Endothelial cell of umbilical vein (primary cell): ENCODE data around the gene NBPF15. TPM values are rescaled to one million over a fixed set of nuclear protein-coding genes. Genes with fewer than 3 reads are reported as not detected.
"Not testable (repeated sequence)": the region's sequence is repeated elsewhere in the genome, so short reads cannot be mapped to it uniquely, and the experiment has no call there.

Experiments used
- Bru-seq: library from RNA; stranded (reverse); fragments of 400-500 nt; gene quantifications from one replicate; lab custom pipeline; 2021; lab: Mats Ljungman, UMichigan
- BruChase-seq, 2 experiments: library from RNA; stranded (reverse); fragments of 400-500 nt; gene quantifications; one replicate each; lab custom pipeline; 2021; lab: Mats Ljungman, UMichigan
- BruUV-seq: library from RNA; stranded (reverse); fragments of 400-500 nt; replicated peaks from 2 replicates; lab custom pipeline; 2021; lab: Mats Ljungman, UMichigan
- CTCF ChIA-PET: fragments of 300-600, 350-600 bp; sonication (Branson Sonifier 250); formaldehyde crosslinking; loops from one replicate; lab custom pipeline; 2021; ENCODE audit warnings: antibody characterized with exemption, inconsistent platforms; lab: Charles Lee
- POLR2A ChIA-PET: fragments of 300-600, 350-600 bp; sonication (Branson Sonifier 250); formaldehyde crosslinking; loops from one replicate; lab custom pipeline; 2021; ENCODE audit warnings: antibody characterized with exemption, inconsistent platforms; lab: Charles Lee
- DNase-seq: peaks from one replicate; pipeline ENCODE4 v3.0.0-alpha.2; 2011; ENCODE audit warnings: low read depth, low spot score
- FAIRE-seq: peaks from 2 replicates; lab custom pipeline; 2011; peaks lifted over from hg19 to GRCh38; lab: Jason Lieb, UNC
- H2AFZ ChIP-seq: 2 replicates; pipeline ENCODE4 v1.6.0; 2012; ENCODE audit warnings: low read depth, low read length, control low read depth, inconsistent platforms
- H3K27ac ChIP-seq: 2 replicates; pipeline ENCODE4 v1.5.1; 2011; ENCODE audit warnings: low read depth, mild to moderate bottlenecking, control low read depth, low read length, moderate library complexity; ENCODE audit not compliant: insufficient read depth
- H3K27me3 ChIP-seq, 2 experiments: 2 replicates each; pipeline versions ENCODE4 v1.6.0 to v1.6.1; 2011; ENCODE audit warnings: low read length in 2 of 2, mixed read lengths in 1 of 2; ENCODE audit not compliant: control insufficient read depth in 2 of 2, insufficient read depth in 2 of 2
- H3K36me3 ChIP-seq, 2 experiments: 2 replicates in 1 of 2; 3 replicates in 1 of 2; pipeline ENCODE4 v1.5.1; 2011; ENCODE audit warnings: low read length in 2 of 2, mild to moderate bottlenecking in 1 of 2, moderate library complexity in 1 of 2; ENCODE audit not compliant: control insufficient read depth in 2 of 2, insufficient read depth in 2 of 2; ENCODE audit errors: extremely low read depth in 1 of 2
- H3K4me1 ChIP-seq: 3 replicates; pipeline ENCODE4 v1.5.1; 2011; ENCODE audit warnings: mild to moderate bottlenecking, low read length; ENCODE audit not compliant: control insufficient read depth, insufficient read depth; ENCODE audit errors: extremely low read depth
- H3K4me2 ChIP-seq: 2 replicates; pipeline ENCODE4 v1.6.1; 2011; ENCODE audit warnings: low read length, control low read depth, mixed read lengths; ENCODE audit not compliant: insufficient read depth
- H3K4me3 ChIP-seq, 3 experiments: fragments of 200-600 bp in 1 of 3; sonication (generic), shearing (Covaris generic) in 1 of 3; replicated peaks in 1 of 3; 2 replicates each; pipeline ENCODE4 v1.5.1; 2011 to 2016; ENCODE audit warnings: control low read depth in 3 of 3, low read length in 3 of 3, mild to moderate bottlenecking in 2 of 3, inconsistent platforms in 1 of 3, low read depth in 1 of 3, moderate library complexity in 1 of 3; ENCODE audit not compliant: insufficient read depth in 1 of 3
- H3K79me2 ChIP-seq: 2 replicates; pipeline ENCODE4 v1.6.0; 2012; ENCODE audit warnings: low read length, inconsistent platforms; ENCODE audit not compliant: control insufficient read depth, insufficient read depth
- H3K9ac ChIP-seq: replicated peaks from 2 replicates; pipeline ENCODE3; 2011; ENCODE audit warnings: low read length, control low read depth; ENCODE audit not compliant: insufficient read depth; ENCODE audit errors: extremely low read depth
- H3K9me1 ChIP-seq: replicated peaks from 3 replicates; pipeline ENCODE4 v1.6.0; 2011; ENCODE audit warnings: mild to moderate bottlenecking, low read length; ENCODE audit not compliant: control insufficient read depth, insufficient read depth; ENCODE audit errors: extremely low read depth
- H3K9me3 ChIP-seq: replicated peaks from 2 replicates; pipeline ENCODE4 v1.5.1; 2012; ENCODE audit warnings: low read length, inconsistent platforms; ENCODE audit not compliant: control insufficient read depth, insufficient read depth
- H4K20me1 ChIP-seq: replicated peaks from 2 replicates; pipeline ENCODE3; 2011; ENCODE audit warnings: mild to moderate bottlenecking, low read length; ENCODE audit not compliant: control insufficient read depth, insufficient read depth; ENCODE audit errors: extremely low read depth
- dilution Hi-C: fragments of 300-500 bp; cut with MboI; formaldehyde crosslinking; loops from one replicate; pipeline ENCODE4 v1.15.0; 2019; ENCODE audit warnings: low sequenced_read_pairs; ENCODE audit not compliant: extremely low pct_ligation_motif_present
- intact Hi-C: fragments of 100-400 bp; cut with micrococcal nuclease; formaldehyde crosslinking; loops from one replicate; pipeline ENCODE4 v1.10.0; 2022
- long read RNA-seq: library from polyadenylated mRNA; stranded (forward); transcript quantifications from one replicate; pipeline ENCODE4 v2.0.0, GENCODE V29; 2021
- polyA minus RNA-seq, 3 experiments: library from RNA; depleted of rRNA, polyadenylated mRNA; stranded (reverse); fragments of >200 nt; gene quantifications; 1 replicate in 1 of 3; 2 replicates in 2 of 3; pipeline ENCODE4 v1.2.3, GENCODE V29; 2011
- polyA plus RNA-seq, 4 experiments: library from polyadenylated mRNA; depleted of rRNA in 3 of 4; stranded (reverse) in 3 of 4; unstranded in 1 of 4; fragments of >200 nt; gene quantifications; 2 replicates each; pipeline versions ENCODE4 v1.2.1 to v1.2.3, GENCODE V29; 2011 to 2012; ENCODE audit warnings: missing spikeins in 1 of 4
- total RNA-seq: library from RNA; stranded (reverse); gene quantifications from 2 replicates; pipeline ENCODE4 v1.2.3, GENCODE V29; 2021

Gene NBPF15
- total RNA-seq: 66.5 and 66.8 TPM in 2 replicates
- 32.9 and 35.5 TPM in 2 replicates for polyA plus RNA-seq
- 16.0 and 19.6 TPM in 2 replicates for polyA plus RNA-seq (2011; cell fraction: cytosol; rRNA removed)
- 189 and 241 TPM in 2 replicates for polyA plus RNA-seq (2011; cell fraction: nucleus; rRNA removed)
- polyA plus RNA-seq (2012): 34.4 and 35.8 TPM in 2 replicates
- 70.1 and 78.5 TPM in 2 replicates for polyA minus RNA-seq
- 16.5 TPM for polyA minus RNA-seq (2011; cell fraction: cytosol; rRNA and poly(A)+ RNA removed)
- polyA minus RNA-seq (2011; cell fraction: nucleus; rRNA and poly(A)+ RNA removed): 80.2 and 104 TPM in 2 replicates
- Bru-seq, nascent RNA: percentile 81 among the genes with signal in this experiment
- percentile 91 among the genes with signal in this experiment for BruChase-seq, experiment 1, labeled RNA remaining after a 6-hour chase
- percentile 94 among the genes with signal in this experiment for BruChase-seq, experiment 2, labeled RNA remaining after a 2-hour chase
- long read RNA-seq, full-length matches to known transcripts: 2 of 52 reads
- long read RNA-seq, partial matches to known transcripts: 5 of 52 reads
- long read RNA-seq, other reads (novel, unspliced or antisense): 45 of 52 reads

- H4K20me1 ChIP-seq, H3K4me2 ChIP-seq, H3K9me3 ChIP-seq, H3K9ac ChIP-seq, intact Hi-C loops, H3K27ac ChIP-seq, CTCF ChIA-PET, H3K4me1 ChIP-seq, POLR2A ChIA-PET, H3K27me3 ChIP-seq, dilution Hi-C loops, H3K79me2 ChIP-seq, H3K36me3 ChIP-seq, H3K9me1 ChIP-seq: not testable (repeated sequence)
- DNase-seq (peak; percentile 36), FAIRE-seq (peak; percentile 73)
- BruUV-seq: TSS peak; percentile 78
- H2AFZ ChIP-seq: peak within 1 kb of the TSS; percentile 82
- H3K4me3 ChIP-seq: peak within 1 kb of the TSS; percentile 33 to 57 (median 48)
Measured at GRCh38 chr1:144461136-144461759, at the start of gene NBPF15. Gene NBPF15 (minus strand): TSS chr1:144461669. CDS start chr1:144440003, 21,666 bp downstream.

GRCh38 chr1:144496429-144496828 is 35.0 kb upstream of the NBPF15 start:
- H3K27ac ChIP-seq, H3K36me3 ChIP-seq, H3K27me3 ChIP-seq, dilution Hi-C loops, BruUV-seq, DNase-seq, CTCF ChIA-PET, POLR2A ChIA-PET, H3K4me3 ChIP-seq, H3K4me1 ChIP-seq, H4K20me1 ChIP-seq, H3K9me3 ChIP-seq, H3K4me2 ChIP-seq, H3K9me1 ChIP-seq, H2AFZ ChIP-seq, H3K9ac ChIP-seq, FAIRE-seq, intact Hi-C loops, H3K79me2 ChIP-seq: not testable (repeated sequence)

- H3K9me1 ChIP-seq, H2AFZ ChIP-seq, POLR2A ChIA-PET, BruUV-seq, H3K36me3 ChIP-seq, H3K9ac ChIP-seq, H3K27me3 ChIP-seq, H3K4me1 ChIP-seq, DNase-seq, H4K20me1 ChIP-seq, CTCF ChIA-PET, H3K27ac ChIP-seq, H3K79me2 ChIP-seq, dilution Hi-C loops, H3K4me2 ChIP-seq, H3K4me3 ChIP-seq, H3K9me3 ChIP-seq, intact Hi-C loops, FAIRE-seq: not testable (repeated sequence)
Measured at GRCh38 chr1:144494130-144494529, 32.7 kb upstream of the NBPF15 start.

GRCh38 chr1:144490394-144490793 is 28.9 kb upstream of the NBPF15 start:
- POLR2A ChIA-PET, H3K4me3 ChIP-seq, H3K9me1 ChIP-seq, H3K27me3 ChIP-seq, dilution Hi-C loops, BruUV-seq, H3K4me2 ChIP-seq, FAIRE-seq, H3K9me3 ChIP-seq, H3K4me1 ChIP-seq, H2AFZ ChIP-seq, intact Hi-C loops, H3K36me3 ChIP-seq, H3K27ac ChIP-seq, H3K79me2 ChIP-seq, H4K20me1 ChIP-seq, CTCF ChIA-PET, DNase-seq, H3K9ac ChIP-seq: not testable (repeated sequence)
